Nephron (organoid): ENCODE results near the gene HACE1.

Source experiments
- H3K27ac Mint-ChIP-seq, 3 experiments: 2 replicates each; pipeline ENCODE4 v1.8.0; 2020; ENCODE audit warnings: mixed read lengths in 3 of 3, mild to moderate bottlenecking in 2 of 3, moderate library complexity in 1 of 3
- H3K27me3 Mint-ChIP-seq: 2 replicates; pipeline ENCODE4 v1.8.0; 2021; ENCODE audit warnings: low read depth, mild to moderate bottlenecking, moderate library complexity, mixed read lengths
- H3K36me3 Mint-ChIP-seq: 2 replicates; pipeline ENCODE4 v1.8.0; 2020; ENCODE audit warnings: low read depth, mixed read lengths
- H3K4me1 Mint-ChIP-seq: 2 replicates; pipeline ENCODE4 v1.8.0; 2020; ENCODE audit warnings: mixed read lengths
- H3K4me3 Mint-ChIP-seq, 3 experiments: 2 replicates each; pipeline ENCODE4 v1.8.0; 2020; ENCODE audit warnings: mild to moderate bottlenecking in 3 of 3, mixed read lengths in 3 of 3, moderate library complexity in 2 of 3
- H3K9me3 Mint-ChIP-seq: 2 replicates; pipeline ENCODE4 v1.8.0; 2020; ENCODE audit warnings: mixed read lengths
- CTCF ChIP-seq, 3 experiments: fragments of 200-600 bp; sonication (generic); IDR thresholded peaks; one replicate each; pipeline ENCODE4 v1.5.0; 2021; ENCODE audit warnings: antibody characterized with exemption in 3 of 3; ENCODE audit not compliant: unreplicated experiment in 3 of 3

HACE1 gene

GRCh38 chr6:104789770-104790190 is 69.9 kb downstream of the HACE1 start:
- peak overlapping the region in 1 of 3 experiments; percentile 12 for H3K27ac Mint-ChIP-seq
- no peak overlapping the region for H3K4me3 Mint-ChIP-seq
- H3K27me3 Mint-ChIP-seq: no peaks in the 10 kb centered on the region
- H3K9me3 Mint-ChIP-seq: no peaks in the 10 kb centered on the region
- peak; percentile 32 to 59 (median 35) for TF ChIP-seq CTCF (IDR thresholded peaks at IDR 0.05; ENCODE audit: unreplicated experiment in 3 of 3)
- no peaks in the 10 kb centered on the region for H3K4me1 Mint-ChIP-seq
- peaks cover 28% of the 10 kb centered on the region for H3K36me3 Mint-ChIP-seq

GRCh38 chr6:104788400-104788799 is 71.3 kb downstream of the HACE1 start:
- no peak for TF ChIP-seq CTCF (IDR thresholded peaks at IDR 0.05; ENCODE audit: unreplicated experiment in 3 of 3)
- Mint-ChIP-seq H3K27me3 (no peaks in the 10 kb centered on the region), H3K36me3 (peaks cover 19% of the 10 kb centered on the region), H3K27ac (no peak overlapping the region), H3K9me3 (no peaks in the 10 kb centered on the region), H3K4me1 (no peaks in the 10 kb centered on the region), H3K4me3 (no peak overlapping the region)

GRCh38 chr6:104787305-104787704 is 72.4 kb downstream of the HACE1 start:
- H3K27ac Mint-ChIP-seq: no peak overlapping the region
- no peaks in the 10 kb centered on the region for H3K9me3 Mint-ChIP-seq
- no peaks in the 10 kb centered on the region for H3K27me3 Mint-ChIP-seq
- peaks cover 21% of the 10 kb centered on the region for H3K36me3 Mint-ChIP-seq
- no peak for TF ChIP-seq CTCF (IDR thresholded peaks at IDR 0.05; ENCODE audit: unreplicated experiment in 3 of 3)
- H3K4me1 Mint-ChIP-seq: no peaks in the 10 kb centered on the region
- no peak overlapping the region for H3K4me3 Mint-ChIP-seq

GRCh38 chr6:104784884-104785283 is 74.8 kb downstream of the HACE1 start:
- TF ChIP-seq CTCF (IDR thresholded peaks at IDR 0.05; ENCODE audit: unreplicated experiment in 3 of 3): no peak
- H3K27ac Mint-ChIP-seq: no peak overlapping the region
- H3K4me1 Mint-ChIP-seq: no peaks in the 10 kb centered on the region
- no peak overlapping the region for H3K4me3 Mint-ChIP-seq
- no peaks in the 10 kb centered on the region for H3K27me3 Mint-ChIP-seq
- H3K36me3 Mint-ChIP-seq: peaks cover 26% of the 10 kb centered on the region
- no peaks in the 10 kb centered on the region for H3K9me3 Mint-ChIP-seq

GRCh38 chr6:104771258-104771832 is 88.4 kb downstream of the HACE1 start:
- TF ChIP-seq CTCF (IDR thresholded peaks at IDR 0.05; ENCODE audit: unreplicated experiment in 3 of 3): peak; percentile 50 to 78 (median 53)
- H3K9me3 Mint-ChIP-seq: no peaks in the 10 kb centered on the region
- no peaks in the 10 kb centered on the region for H3K27me3 Mint-ChIP-seq
- H3K4me3 Mint-ChIP-seq: no peak overlapping the region
- no peaks in the 10 kb centered on the region for H3K4me1 Mint-ChIP-seq
- H3K36me3 Mint-ChIP-seq: peaks cover 15% of the 10 kb centered on the region
- H3K27ac Mint-ChIP-seq: peak overlapping the region; percentile 5 to 33 (median 29)

GRCh38 chr6:104768906-104769305 is 90.8 kb downstream of the HACE1 start:
- TF ChIP-seq CTCF (IDR thresholded peaks at IDR 0.05; ENCODE audit: unreplicated experiment in 3 of 3): no peak
- no peak overlapping the region for H3K27ac Mint-ChIP-seq
- H3K4me1 Mint-ChIP-seq: no peaks in the 10 kb centered on the region
- no peaks in the 10 kb centered on the region for H3K27me3 Mint-ChIP-seq
- H3K4me3 Mint-ChIP-seq: no peak overlapping the region
- H3K36me3 Mint-ChIP-seq: peaks cover 35% of the 10 kb centered on the region
- peaks cover 4% of the 10 kb centered on the region for H3K9me3 Mint-ChIP-seq
